Measurements from ENCODE around the gene POFUT1.

GRCh38 chr20:32183947-32184635 lies 23.6 kb upstream of the POFUT1 start:
- TF ChIP-seq CTCF (IDR thresholded peaks at IDR 0.05) (no peak), POLR2AphosphoS5 (IDR thresholded peaks at IDR 0.05) (no peak)

Measured in transverse colon (tissue), 4 donors.